Tibial nerve (tissue), 4 donors: Measurements from ENCODE around the gene TMEM53. TPM values are rescaled to one million over a fixed set of nuclear protein-coding genes. Genes with fewer than 3 reads are reported as not detected.

Experiments
- DNase-seq, 2 donors: peaks; one replicate each; pipeline ENCODE4 v3.0.0-alpha.2; 2019; ENCODE audit warnings: low spot score in 2 of 2
- H3K27ac ChIP-seq, 4 donors: fragments of 200-600 bp; sonication (generic) in 3 of 4; one replicate each; pipeline ENCODE4 v1.5.1; 2017 to 2019; ENCODE audit warnings: mild to moderate bottlenecking in 1 of 4
- H3K27me3 ChIP-seq, 2 donors: fragments of 200-600 bp; sonication (generic) in 1 of 2; one replicate each; pipeline versions ENCODE4 v1.5.1 to v1.6.0; 2017 to 2019
- H3K36me3 ChIP-seq, 3 donors: fragments of 200-600 bp; sonication (generic); one replicate each; pipeline ENCODE4 v1.5.1; 2018 to 2019
- H3K4me1 ChIP-seq, 4 donors: fragments of 200-600 bp; sonication (generic) in 3 of 4; one replicate each; pipeline ENCODE4 v1.5.1; 2017 to 2019
- H3K4me3 ChIP-seq, 4 donors: fragments of 200-600 bp; sonication (generic) in 3 of 4; one replicate each; pipeline ENCODE4 v1.5.1; 2017 to 2019; ENCODE audit warnings: mild to moderate bottlenecking in 1 of 4, moderate library complexity in 1 of 4
- H3K9me3 ChIP-seq, 4 donors: fragments of 200-600 bp; sonication (generic) in 3 of 4; one replicate each; pipeline ENCODE4 v1.5.1; 2017 to 2019
- EP300 ChIP-seq, 2 donors: sonication (generic); formaldehyde crosslinking; IDR thresholded peaks; one replicate each; pipeline ENCODE4 v1.6.1; 2017; ENCODE audit warnings: antibody characterized with exemption in 2 of 2, mild to moderate bottlenecking in 1 of 2
- POLR2A ChIP-seq, 2 donors: fragments of 450-650 bp; IDR thresholded peaks; one replicate each; pipeline ENCODE4 v1.6.1; 2017; ENCODE audit warnings: antibody characterized with exemption in 2 of 2, mild to moderate bottlenecking in 2 of 2, moderate library complexity in 2 of 2
- WGBS, 2 donors: methylation state at CpG; one replicate each; pipeline ENCODE4 v1.1.5; 2018; 5-methylcytosine and 5-hydroxymethylcytosine counted together
- total RNA-seq, 4 donors: library from RNA; depleted of rRNA; stranded (reverse); fragments of >200 nt; gene quantifications; one replicate each; pipeline ENCODE4 v1.1.0, GENCODE V29; 2016
- TF ChIP-seq, protein P1 (sequence below), 5 experiments: fragments of 200-600 bp in 3 of 5; fragments of 450-650 bp in 2 of 5; sonication (generic) in 3 of 5; IDR thresholded peaks; one replicate each; pipeline ENCODE4 v1.5.1; 2016 to 2019; ENCODE audit warnings: antibody characterized with exemption in 5 of 5, mild to moderate bottlenecking in 3 of 5, moderate library complexity in 2 of 5

The TMEM53 gene
- total RNA-seq, 4 donors from 2014 or later, result 7.2 to 10.5 (median 9.5) TPM

GRCh38 chr1:44609412-44609767 is 64.9 kb downstream of the TMEM53 start:
- no peak overlapping the region for H3K27ac ChIP-seq
- H3K27me3 ChIP-seq, result no peaks in the 10 kb centered on the region
- H3K4me3 ChIP-seq, result no peak overlapping the region
- peak in 1 of 2 donors; percentile 36 for DNase-seq
- no peaks in the 10 kb centered on the region for H3K4me1 ChIP-seq
- no peaks in the 10 kb centered on the region for H3K36me3 ChIP-seq
- no peaks in the 10 kb centered on the region for H3K9me3 ChIP-seq
- TF ChIP-seq, protein P1, sequence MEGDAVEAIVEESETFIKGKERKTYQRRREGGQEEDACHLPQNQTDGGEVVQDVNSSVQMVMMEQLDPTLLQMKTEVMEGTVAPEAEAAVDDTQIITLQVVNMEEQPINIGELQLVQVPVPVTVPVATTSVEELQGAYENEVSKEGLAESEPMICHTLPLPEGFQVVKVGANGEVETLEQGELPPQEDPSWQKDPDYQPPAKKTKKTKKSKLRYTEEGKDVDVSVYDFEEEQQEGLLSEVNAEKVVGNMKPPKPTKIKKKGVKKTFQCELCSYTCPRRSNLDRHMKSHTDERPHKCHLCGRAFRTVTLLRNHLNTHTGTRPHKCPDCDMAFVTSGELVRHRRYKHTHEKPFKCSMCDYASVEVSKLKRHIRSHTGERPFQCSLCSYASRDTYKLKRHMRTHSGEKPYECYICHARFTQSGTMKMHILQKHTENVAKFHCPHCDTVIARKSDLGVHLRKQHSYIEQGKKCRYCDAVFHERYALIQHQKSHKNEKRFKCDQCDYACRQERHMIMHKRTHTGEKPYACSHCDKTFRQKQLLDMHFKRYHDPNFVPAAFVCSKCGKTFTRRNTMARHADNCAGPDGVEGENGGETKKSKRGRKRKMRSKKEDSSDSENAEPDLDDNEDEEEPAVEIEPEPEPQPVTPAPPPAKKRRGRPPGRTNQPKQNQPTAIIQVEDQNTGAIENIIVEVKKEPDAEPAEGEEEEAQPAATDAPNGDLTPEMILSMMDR (IDR thresholded peaks at IDR 0.05), result peak in 2 of 5 experiments; percentile 27 to 53
- no peak for TF ChIP-seq POLR2A (IDR thresholded peaks at IDR 0.05)
- WGBS, 2 donors, result 50% methylated on average over 10 of the region's 10 CpGs

GRCh38 chr1:44608141-44608540 is 66.1 kb downstream of the TMEM53 start:
- no peak overlapping the region for H3K27ac ChIP-seq
- no peak for TF ChIP-seq POLR2A (IDR thresholded peaks at IDR 0.05)
- no peak for TF ChIP-seq EP300 (IDR thresholded peaks at IDR 0.05)
- TF ChIP-seq, protein P1 (IDR thresholded peaks at IDR 0.05), result no peak
- no peak overlapping the region for H3K4me3 ChIP-seq
- DNase-seq, result no peak
- 74 to 88% methylated on average over 6 of the region's 6 CpGs for WGBS, 2 donors
- H3K36me3 ChIP-seq, result no peaks in the 10 kb centered on the region
- peaks cover 0 to 6% of the 10 kb centered on the region in 2 donors for H3K27me3 ChIP-seq
- no peaks in the 10 kb centered on the region for H3K4me1 ChIP-seq
- no peaks in the 10 kb centered on the region for H3K9me3 ChIP-seq

DNA sequence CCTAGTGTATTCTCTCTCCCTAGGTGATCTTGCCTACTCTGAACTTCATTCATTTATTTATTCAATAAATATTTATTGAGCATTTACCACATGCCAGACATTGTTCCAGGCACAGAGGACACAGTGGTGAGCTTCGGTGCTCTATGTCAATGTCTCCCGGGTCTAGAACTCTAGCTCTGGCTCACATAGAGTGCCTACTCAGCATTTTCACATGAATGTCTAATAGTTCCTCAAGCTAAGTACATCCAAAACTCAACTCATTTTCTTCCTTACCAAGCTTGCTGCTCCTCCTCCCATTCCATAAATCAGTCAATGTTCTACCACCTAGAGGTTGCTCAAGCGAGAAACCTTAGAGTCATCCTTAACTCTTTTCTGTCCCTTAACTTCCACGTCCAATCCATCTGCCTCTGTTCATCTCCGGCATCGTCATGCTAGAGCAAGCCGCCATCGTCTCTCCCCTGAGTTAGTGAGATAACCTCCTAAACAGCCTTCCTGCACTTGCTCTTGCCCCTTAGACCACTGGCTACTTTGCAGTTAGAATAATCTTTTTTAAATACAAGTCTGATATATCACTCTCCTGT is 67.5 kb downstream of the TMEM53 start:
- no peak for DNase-seq
- H3K9me3 ChIP-seq, result no peaks in the 10 kb centered on the region
- H3K27ac ChIP-seq, result no peak overlapping the region
- H3K27me3 ChIP-seq, result peaks cover 0 to 6% of the 10 kb centered on the region in 2 donors
- no peak overlapping the region for H3K4me3 ChIP-seq
- TF ChIP-seq, protein P1 (IDR thresholded peaks at IDR 0.05), result no peak
- no peak for TF ChIP-seq EP300 (IDR thresholded peaks at IDR 0.05)
- no peak for TF ChIP-seq POLR2A (IDR thresholded peaks at IDR 0.05)
- WGBS, 2 donors, result 79% methylated on average over 8 of the region's 8 CpGs
- no peaks in the 10 kb centered on the region for H3K36me3 ChIP-seq
- H3K4me1 ChIP-seq, result no peaks in the 10 kb centered on the region

- H3K4me1 ChIP-seq, result no peaks in the 10 kb centered on the region
- WGBS, 2 donors, result 75 to 79% methylated on average over 12 of the region's 12 CpGs
- TF ChIP-seq, protein P1 (IDR thresholded peaks at IDR 0.05), result no peak
- TF ChIP-seq POLR2A (IDR thresholded peaks at IDR 0.05), result no peak
- no peak for TF ChIP-seq EP300 (IDR thresholded peaks at IDR 0.05)
- H3K36me3 ChIP-seq, result no peaks in the 10 kb centered on the region
- no peak for DNase-seq
- H3K27ac ChIP-seq, result no peak overlapping the region
- H3K9me3 ChIP-seq, result no peaks in the 10 kb centered on the region
- H3K4me3 ChIP-seq, result no peak overlapping the region
- peaks cover 0 to 10% of the 10 kb centered on the region in 2 donors for H3K27me3 ChIP-seq
These were observed 68.2 kb downstream of the TMEM53 start for GRCh38 chr1:44605914-44606615.

GRCh38 chr1:44604157-44604955 is 69.9 kb downstream of the TMEM53 start:
- Histone ChIP-seq H3K27ac (no peak overlapping the region), H3K36me3 (no peaks in the 10 kb centered on the region), H3K4me3 (no peak overlapping the region), H3K4me1 (no peaks in the 10 kb centered on the region), H3K9me3 (no peaks in the 10 kb centered on the region), H3K27me3 (peaks cover 0 to 15% of the 10 kb centered on the region in 2 donors)
- DNase-seq, result no peak
- 52 to 60% methylated on average over 3 of the region's 3 CpGs for WGBS, 2 donors
- TF ChIP-seq, protein P1 (IDR thresholded peaks at IDR 0.05), result no peak
